Peyer's patch (tissue), 4 donors: ENCODE results near the gene MARCHF2. TPM values are rescaled to one million over a fixed set of nuclear protein-coding genes. Genes with fewer than 3 reads are reported as not detected.
A peak's percentile ranks its signal among the peaks of the same experiment; 100 is the strongest.

ENCODE experiments used
- DNase-seq, 3 donors: peaks; one replicate each; pipeline ENCODE4 v3.0.0-alpha.2; 2017 to 2019
- H3K27ac ChIP-seq, 4 donors: fragments of 200-600 bp; sonication (generic); one replicate each; pipeline ENCODE4 v1.5.1; 2016 to 2019
- H3K27me3 ChIP-seq, 2 donors: fragments of 200-600 bp; sonication (generic); one replicate each; pipeline ENCODE4 v1.5.1; 2019
- H3K36me3 ChIP-seq, 3 donors: fragments of 200-600 bp; sonication (generic); one replicate each; pipeline ENCODE4 v1.5.1; 2016 to 2019
- H3K4me1 ChIP-seq, 4 donors: fragments of 200-600 bp; sonication (generic); one replicate each; pipeline ENCODE4 v1.5.1; 2016 to 2019
- H3K4me3 ChIP-seq, 4 donors: fragments of 200-600 bp; sonication (generic); 1 replicate in 3 of 4; 2 replicates in 1 of 4; pipeline ENCODE4 v1.5.1; 2016 to 2019; ENCODE audit warnings: mild to moderate bottlenecking in 1 of 4
- H3K9me3 ChIP-seq, 4 donors: fragments of 200-600 bp; sonication (generic); one replicate each; pipeline ENCODE4 v1.5.1; 2016 to 2019; ENCODE audit warnings: mild to moderate bottlenecking in 1 of 4
- CTCF ChIP-seq, 6 experiments: fragments of 450-650 bp in 4 of 6; fragments of 200-600 bp in 2 of 6; sonication (generic) in 1 of 6; IDR thresholded peaks; one replicate each; pipeline ENCODE4 v1.5.1; 2017 to 2019; ENCODE audit warnings: antibody characterized with exemption in 6 of 6, mild to moderate bottlenecking in 3 of 6, moderate library complexity in 1 of 6
- POLR2A ChIP-seq, 2 donors: fragments of 450-650 bp; IDR thresholded peaks; one replicate each; pipeline ENCODE4 v1.5.1; 2017; ENCODE audit warnings: antibody characterized with exemption in 2 of 2, mild to moderate bottlenecking in 2 of 2, moderate library complexity in 2 of 2
- total RNA-seq, 4 donors: library from RNA; depleted of rRNA; stranded (reverse); fragments of >200 nt; gene quantifications; one replicate each; pipeline ENCODE4 v1.1.0, GENCODE V29; 2016

MARCHF2 gene
- total RNA-seq, 4 donors from 2014 or later = 53.5 to 97.4 (median 68.9) TPM

- DNase-seq = peak in 1 of 3 donors; percentile 26
- Histone ChIP-seq H3K36me3 (peaks cover 0 to 91% (median 0%) of the 10 kb centered on the region in 3 donors), H3K27ac (no peak overlapping the region), H3K27me3 (no peaks in the 10 kb centered on the region), H3K4me3 (no peak overlapping the region), H3K4me1 (peaks cover 0 to 3% (median under 1%) of the 10 kb centered on the region in 4 donors), H3K9me3 (no peaks in the 10 kb centered on the region)
- TF ChIP-seq POLR2A (IDR thresholded peaks at IDR 0.05) (no peak), CTCF (IDR thresholded peaks at IDR 0.05) (no peak)
Measured at GRCh38 chr19:8481616-8482015, 68.5 kb downstream of the MARCHF2 start.

GRCh38 chr19:8482696-8483095 lies 69.6 kb downstream of the MARCHF2 start:
- H3K9me3 ChIP-seq = no peaks in the 10 kb centered on the region
- TF ChIP-seq CTCF (IDR thresholded peaks at IDR 0.05) (no peak), POLR2A (IDR thresholded peaks at IDR 0.05) (no peak)
- H3K36me3 ChIP-seq = peaks cover 0 to 91% (median 0%) of the 10 kb centered on the region in 3 donors
- DNase-seq = peak in 1 of 3 donors; percentile 33
- no peaks in the 10 kb centered on the region for H3K27me3 ChIP-seq
- no peak overlapping the region for H3K4me3 ChIP-seq
- H3K27ac ChIP-seq = no peak overlapping the region
- H3K4me1 ChIP-seq = peaks cover 0 to 9% (median 4%) of the 10 kb centered on the region in 4 donors

GRCh38 chr19:8483165-8483564 lies 70.1 kb downstream of the MARCHF2 start:
- peak in 1 of 3 donors; percentile 7 for DNase-seq
- Histone ChIP-seq H3K4me3 (no peak overlapping the region), H3K27me3 (no peaks in the 10 kb centered on the region), H3K36me3 (peaks cover 0 to 90% (median 0%) of the 10 kb centered on the region in 3 donors), H3K4me1 (peaks cover 0 to 9% (median 4%) of the 10 kb centered on the region in 4 donors), H3K27ac (no peak overlapping the region), H3K9me3 (no peaks in the 10 kb centered on the region)
- TF ChIP-seq POLR2A (IDR thresholded peaks at IDR 0.05) (no peak), CTCF (IDR thresholded peaks at IDR 0.05) (no peak)

- Histone ChIP-seq H3K4me1 (peaks cover 0 to 9% (median 4%) of the 10 kb centered on the region in 4 donors), H3K36me3 (peaks cover 0 to 92% (median 0%) of the 10 kb centered on the region in 3 donors), H3K27me3 (no peaks in the 10 kb centered on the region), H3K4me3 (no peak overlapping the region), H3K27ac (no peak overlapping the region), H3K9me3 (no peaks in the 10 kb centered on the region)
- TF ChIP-seq CTCF (IDR thresholded peaks at IDR 0.05) (no peak), POLR2A (IDR thresholded peaks at IDR 0.05) (no peak)
- DNase-seq = peak in 2 of 3 donors; percentile 39 to 66
Measured at GRCh38 chr19:8484331-8484894, 71.3 kb downstream of the MARCHF2 start.

GRCh38 chr19:8485561-8486371 lies 72.7 kb downstream of the MARCHF2 start:
- H3K4me1 ChIP-seq = peaks cover 0 to 9% (median 4%) of the 10 kb centered on the region in 4 donors
- no peaks in the 10 kb centered on the region for H3K27me3 ChIP-seq
- no peak overlapping the region for H3K27ac ChIP-seq
- DNase-seq = peak in 1 of 3 donors; percentile 44
- no peaks in the 10 kb centered on the region for H3K9me3 ChIP-seq
- no peak overlapping the region for H3K4me3 ChIP-seq
- TF ChIP-seq POLR2A (IDR thresholded peaks at IDR 0.05) (no peak), CTCF (IDR thresholded peaks at IDR 0.05) (no peak)
- H3K36me3 ChIP-seq = peaks cover 0 to 91% (median 0%) of the 10 kb centered on the region in 3 donors
